ENCODE results near the gene PHETA1. TPM values are rescaled to one million over a fixed set of nuclear protein-coding genes. Genes with fewer than 3 reads are reported as not detected.
A peak's percentile ranks its signal among the peaks of the same experiment; 100 is the strongest.

The PHETA1 gene
- polyA plus RNA-seq, 2 of the 4 experiments (the other 2 are of a cell fraction), result 2.9 to 7.1 TPM

DNA sequence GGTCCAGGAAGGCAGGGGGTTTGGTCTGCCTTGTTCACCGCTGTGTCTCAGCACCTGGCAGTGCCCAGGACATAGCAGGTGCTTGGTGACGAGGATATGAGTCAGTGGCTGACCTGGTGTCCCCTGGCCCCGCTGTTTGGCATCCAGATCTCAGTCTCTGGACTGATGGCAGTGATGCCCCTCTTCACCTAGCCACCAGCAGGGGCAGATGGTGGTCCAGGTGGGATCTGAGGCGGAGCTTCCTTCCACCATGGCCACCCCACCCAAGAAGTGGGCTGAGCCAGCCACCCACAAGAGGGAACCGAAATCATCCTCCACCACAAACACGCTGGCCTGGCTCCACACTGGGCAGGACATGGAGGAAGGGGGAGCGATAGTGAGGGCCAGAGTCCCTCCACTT lies 20.7 kb upstream of the PHETA1 start:
- WGBS (ENCODE audit: missing lambda C conversion rate), result 66% methylated on average over 7 of the region's 7 CpGs
- FAIRE-seq (no peak), DNase-seq (ENCODE audit: low read depth in 1 of 2, low spot score in 1 of 2) (no peak), ATAC-seq (peak; percentile 23 to 26; a peak in 2 of 6 replicates)
- ChIA-PET POLR2A (no interaction called here), CTCF (interaction anchor here (0.7 to 2.6 kb wide), 2 partner anchors 62 to 541 kb away, joined by 3 to 9 read pairs; no protein-coding TSS in a partner anchor)
- Histone ChIP-seq H3K4me1 (no peaks in the 10 kb centered on the region), H3K9me3 (no peaks in the 10 kb centered on the region), H3K4me3 (no peak overlapping the region), H3K27ac (no peak overlapping the region), H3K4me2 (no peak overlapping the region)
- TF ChIP-seq, protein P1, sequence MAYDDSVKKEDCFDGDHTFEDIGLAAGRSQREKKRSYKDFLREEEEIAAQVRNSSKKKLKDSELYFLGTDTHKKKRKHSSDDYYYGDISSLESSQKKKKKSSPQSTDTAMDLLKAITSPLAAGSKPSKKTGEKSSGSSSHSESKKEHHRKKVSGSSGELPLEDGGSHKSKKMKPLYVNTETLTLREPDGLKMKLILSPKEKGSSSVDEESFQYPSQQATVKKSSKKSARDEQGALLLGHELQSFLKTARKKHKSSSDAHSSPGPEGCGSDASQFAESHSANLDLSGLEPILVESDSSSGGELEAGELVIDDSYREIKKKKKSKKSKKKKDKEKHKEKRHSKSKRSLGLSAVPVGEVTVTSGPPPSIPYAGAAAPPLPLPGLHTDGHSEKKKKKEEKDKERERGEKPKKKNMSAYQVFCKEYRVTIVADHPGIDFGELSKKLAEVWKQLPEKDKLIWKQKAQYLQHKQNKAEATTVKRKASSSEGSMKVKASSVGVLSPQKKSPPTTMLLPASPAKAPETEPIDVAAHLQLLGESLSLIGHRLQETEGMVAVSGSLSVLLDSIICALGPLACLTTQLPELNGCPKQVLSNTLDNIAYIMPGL (CRISPR knock-in tag; IDR thresholded peaks at IDR 0.05; ENCODE audit: borderline replicate concordance), result no peak
- TF ChIP-seq CHD4 (IDR thresholded peaks at IDR 0.05; ENCODE audit: borderline replicate concordance) (no peak), RCOR1 (IDR thresholded peaks at IDR 0.05; ENCODE audit: low read depth, low read length) (no peak), MAFK (IDR thresholded peaks at IDR 0.05; ENCODE audit: partially characterized antibody) (no peak), ZFP36 (IDR thresholded peaks at IDR 0.05; ENCODE audit: borderline replicate concordance, partially characterized antibody) (no peak), KDM1A (IDR thresholded peaks at IDR 0.05; ENCODE audit: low read depth) (no peak), JUN (IDR thresholded peaks at IDR 0.05) (no peak), EP300 (IDR thresholded peaks at IDR 0.05) (no peak), RARB (CRISPR knock-in tag; IDR thresholded peaks at IDR 0.05) (no peak), POLR2AphosphoS2 (conservative IDR thresholded peaks at IDR 0.05; ENCODE audit: low read length) (no peak), HOXA7 (CRISPR knock-in tag; IDR thresholded peaks at IDR 0.05) (no peak), ZSCAN20 (CRISPR knock-in tag; IDR thresholded peaks at IDR 0.05) (no peak)
- TF ChIP-seq, protein P2, sequence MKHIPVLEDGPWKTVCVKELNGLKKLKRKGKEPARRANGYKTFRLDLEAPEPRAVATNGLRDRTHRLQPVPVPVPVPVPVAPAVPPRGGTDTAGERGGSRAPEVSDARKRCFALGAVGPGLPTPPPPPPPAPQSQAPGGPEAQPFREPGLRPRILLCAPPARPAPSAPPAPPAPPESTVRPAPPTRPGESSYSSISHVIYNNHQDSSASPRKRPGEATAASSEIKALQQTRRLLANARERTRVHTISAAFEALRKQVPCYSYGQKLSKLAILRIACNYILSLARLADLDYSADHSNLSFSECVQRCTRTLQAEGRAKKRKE (CRISPR knock-in tag; IDR thresholded peaks at IDR 0.05; ENCODE audit: low read depth), result no peak
- TF ChIP-seq, protein P3, sequence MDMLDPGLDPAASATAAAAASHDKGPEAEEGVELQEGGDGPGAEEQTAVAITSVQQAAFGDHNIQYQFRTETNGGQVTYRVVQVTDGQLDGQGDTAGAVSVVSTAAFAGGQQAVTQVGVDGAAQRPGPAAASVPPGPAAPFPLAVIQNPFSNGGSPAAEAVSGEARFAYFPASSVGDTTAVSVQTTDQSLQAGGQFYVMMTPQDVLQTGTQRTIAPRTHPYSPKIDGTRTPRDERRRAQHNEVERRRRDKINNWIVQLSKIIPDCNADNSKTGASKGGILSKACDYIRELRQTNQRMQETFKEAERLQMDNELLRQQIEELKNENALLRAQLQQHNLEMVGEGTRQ (IDR thresholded peaks at IDR 0.05), result no peak
- TF ChIP-seq, protein P4, sequence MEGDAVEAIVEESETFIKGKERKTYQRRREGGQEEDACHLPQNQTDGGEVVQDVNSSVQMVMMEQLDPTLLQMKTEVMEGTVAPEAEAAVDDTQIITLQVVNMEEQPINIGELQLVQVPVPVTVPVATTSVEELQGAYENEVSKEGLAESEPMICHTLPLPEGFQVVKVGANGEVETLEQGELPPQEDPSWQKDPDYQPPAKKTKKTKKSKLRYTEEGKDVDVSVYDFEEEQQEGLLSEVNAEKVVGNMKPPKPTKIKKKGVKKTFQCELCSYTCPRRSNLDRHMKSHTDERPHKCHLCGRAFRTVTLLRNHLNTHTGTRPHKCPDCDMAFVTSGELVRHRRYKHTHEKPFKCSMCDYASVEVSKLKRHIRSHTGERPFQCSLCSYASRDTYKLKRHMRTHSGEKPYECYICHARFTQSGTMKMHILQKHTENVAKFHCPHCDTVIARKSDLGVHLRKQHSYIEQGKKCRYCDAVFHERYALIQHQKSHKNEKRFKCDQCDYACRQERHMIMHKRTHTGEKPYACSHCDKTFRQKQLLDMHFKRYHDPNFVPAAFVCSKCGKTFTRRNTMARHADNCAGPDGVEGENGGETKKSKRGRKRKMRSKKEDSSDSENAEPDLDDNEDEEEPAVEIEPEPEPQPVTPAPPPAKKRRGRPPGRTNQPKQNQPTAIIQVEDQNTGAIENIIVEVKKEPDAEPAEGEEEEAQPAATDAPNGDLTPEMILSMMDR (IDR thresholded peaks at IDR 0.05), result no peak

DNA sequence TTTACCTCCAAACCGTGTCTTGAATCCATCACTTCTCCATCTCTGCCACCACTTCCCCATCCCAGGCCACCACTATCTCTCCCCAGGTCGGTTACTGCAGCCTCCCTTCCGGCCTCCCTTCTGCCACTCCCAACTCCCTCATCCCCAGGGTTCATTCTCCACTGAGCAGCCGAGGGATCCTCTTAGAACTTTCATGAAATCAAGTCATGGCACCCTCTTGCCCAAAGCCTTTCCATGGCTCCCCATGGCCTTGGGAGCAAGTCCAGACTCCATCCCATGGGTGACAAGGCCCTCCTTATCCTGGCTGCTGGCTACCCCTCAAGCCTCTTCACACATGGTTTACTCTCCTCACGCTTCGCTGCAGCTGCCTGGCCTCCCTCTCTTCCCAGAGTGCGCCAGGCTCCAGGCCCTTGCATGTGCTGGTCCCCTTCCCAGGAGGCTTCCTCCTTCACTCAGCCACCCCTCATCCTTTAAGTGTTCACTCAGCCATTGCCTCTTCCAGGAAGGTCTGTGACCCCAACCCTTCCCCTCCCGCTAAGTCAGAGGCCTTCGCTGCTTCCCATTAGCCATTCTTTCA lies 18.9 kb upstream of the PHETA1 start:
- CTCF ChIA-PET, result interaction anchor here (0.6 to 1.0 kb wide), 2 partner anchors 9 to 56 kb away, joined by 3 read pairs; no protein-coding TSS in a partner anchor
- TF ChIP-seq, protein P1 (CRISPR knock-in tag; IDR thresholded peaks at IDR 0.05; ENCODE audit: borderline replicate concordance), result no peak
- TF ChIP-seq NFE2L2 (conservative IDR thresholded peaks at IDR 0.05; ENCODE audit: low read length), result no peak
- no peak for TF ChIP-seq EHMT2 (IDR thresholded peaks at IDR 0.05; ENCODE audit: low read depth)
- no peak for TF ChIP-seq HOXB13 (CRISPR knock-in tag; IDR thresholded peaks at IDR 0.05; ENCODE audit: low read depth)
- TF ChIP-seq, protein P5, sequence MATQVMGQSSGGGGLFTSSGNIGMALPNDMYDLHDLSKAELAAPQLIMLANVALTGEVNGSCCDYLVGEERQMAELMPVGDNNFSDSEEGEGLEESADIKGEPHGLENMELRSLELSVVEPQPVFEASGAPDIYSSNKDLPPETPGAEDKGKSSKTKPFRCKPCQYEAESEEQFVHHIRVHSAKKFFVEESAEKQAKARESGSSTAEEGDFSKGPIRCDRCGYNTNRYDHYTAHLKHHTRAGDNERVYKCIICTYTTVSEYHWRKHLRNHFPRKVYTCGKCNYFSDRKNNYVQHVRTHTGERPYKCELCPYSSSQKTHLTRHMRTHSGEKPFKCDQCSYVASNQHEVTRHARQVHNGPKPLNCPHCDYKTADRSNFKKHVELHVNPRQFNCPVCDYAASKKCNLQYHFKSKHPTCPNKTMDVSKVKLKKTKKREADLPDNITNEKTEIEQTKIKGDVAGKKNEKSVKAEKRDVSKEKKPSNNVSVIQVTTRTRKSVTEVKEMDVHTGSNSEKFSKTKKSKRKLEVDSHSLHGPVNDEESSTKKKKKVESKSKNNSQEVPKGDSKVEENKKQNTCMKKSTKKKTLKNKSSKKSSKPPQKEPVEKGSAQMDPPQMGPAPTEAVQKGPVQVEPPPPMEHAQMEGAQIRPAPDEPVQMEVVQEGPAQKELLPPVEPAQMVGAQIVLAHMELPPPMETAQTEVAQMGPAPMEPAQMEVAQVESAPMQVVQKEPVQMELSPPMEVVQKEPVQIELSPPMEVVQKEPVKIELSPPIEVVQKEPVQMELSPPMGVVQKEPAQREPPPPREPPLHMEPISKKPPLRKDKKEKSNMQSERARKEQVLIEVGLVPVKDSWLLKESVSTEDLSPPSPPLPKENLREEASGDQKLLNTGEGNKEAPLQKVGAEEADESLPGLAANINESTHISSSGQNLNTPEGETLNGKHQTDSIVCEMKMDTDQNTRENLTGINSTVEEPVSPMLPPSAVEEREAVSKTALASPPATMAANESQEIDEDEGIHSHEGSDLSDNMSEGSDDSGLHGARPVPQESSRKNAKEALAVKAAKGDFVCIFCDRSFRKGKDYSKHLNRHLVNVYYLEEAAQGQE (IDR thresholded peaks at IDR 0.05), result no peak
- TF ChIP-seq NPAS2 (CRISPR knock-in tag; IDR thresholded peaks at IDR 0.05; ENCODE audit: borderline replicate concordance), result no peak
- no peak for TF ChIP-seq RARB (CRISPR knock-in tag; IDR thresholded peaks at IDR 0.05)
- no peak for TF ChIP-seq TP53 (CRISPR knock-in tag; IDR thresholded peaks at IDR 0.05)
- TF ChIP-seq FOXS1 (CRISPR knock-in tag; IDR thresholded peaks at IDR 0.05), result no peak
- TF ChIP-seq, protein P3 (IDR thresholded peaks at IDR 0.05), result no peak
- no peak for TF ChIP-seq MAZ (IDR thresholded peaks at IDR 0.05; ENCODE audit: borderline replicate concordance, low read depth, low read length)
- TF ChIP-seq HDAC2 (IDR thresholded peaks at IDR 0.05), result no peak

More for the DNA sequence above, 18.9 kb upstream of the PHETA1 start:
- H3K4me2 ChIP-seq, result no peak overlapping the region
- H3K4me3 ChIP-seq, result no peak overlapping the region
- no peak overlapping the region for H3K27ac ChIP-seq
- H3K9me3 ChIP-seq, result no peaks in the 10 kb centered on the region
- WGBS (ENCODE audit: missing lambda C conversion rate), result 64% methylated on average over 9 of the region's 9 CpGs
- ATAC-seq (no peak), DNase-seq (ENCODE audit: low read depth in 1 of 2, low spot score in 1 of 2) (no peak), FAIRE-seq (no peak)
- no peaks in the 10 kb centered on the region for H3K4me1 ChIP-seq
- POLR2A ChIA-PET, result no interaction called here

Data from A549 (cell line).